Mucosa of stomach (tissue), 1 donor: ENCODE measurements around the gene LTBP1.

ENCODE experiments used
- H3K27me3 ChIP-seq: one replicate; pipeline ENCODE4 v1.7.0; 2013; ENCODE audit warnings: mild to moderate bottlenecking, low read length; ENCODE audit not compliant: control insufficient read depth, insufficient read depth
- H3K36me3 ChIP-seq: one replicate; pipeline ENCODE4 v1.7.0; 2013; ENCODE audit warnings: low read length; ENCODE audit not compliant: control insufficient read depth, insufficient read depth
- H3K4me1 ChIP-seq: one replicate; pipeline ENCODE4 v1.7.0; 2013; ENCODE audit warnings: mild to moderate bottlenecking, low read length; ENCODE audit not compliant: control insufficient read depth, insufficient read depth
- H3K4me3 ChIP-seq: one replicate; pipeline ENCODE4 v1.7.0; 2013; ENCODE audit warnings: low read length
- H3K9ac ChIP-seq: one replicate; pipeline ENCODE4 v1.7.0; 2013; ENCODE audit warnings: mild to moderate bottlenecking, low read length, moderate library complexity
- H3K9me3 ChIP-seq: one replicate; pipeline ENCODE4 v1.7.0; 2013; ENCODE audit warnings: mild to moderate bottlenecking, low read length, moderate library complexity; ENCODE audit not compliant: control insufficient read depth
- donor health status: Pancreatic carcinoma.

Gene LTBP1

DNA sequence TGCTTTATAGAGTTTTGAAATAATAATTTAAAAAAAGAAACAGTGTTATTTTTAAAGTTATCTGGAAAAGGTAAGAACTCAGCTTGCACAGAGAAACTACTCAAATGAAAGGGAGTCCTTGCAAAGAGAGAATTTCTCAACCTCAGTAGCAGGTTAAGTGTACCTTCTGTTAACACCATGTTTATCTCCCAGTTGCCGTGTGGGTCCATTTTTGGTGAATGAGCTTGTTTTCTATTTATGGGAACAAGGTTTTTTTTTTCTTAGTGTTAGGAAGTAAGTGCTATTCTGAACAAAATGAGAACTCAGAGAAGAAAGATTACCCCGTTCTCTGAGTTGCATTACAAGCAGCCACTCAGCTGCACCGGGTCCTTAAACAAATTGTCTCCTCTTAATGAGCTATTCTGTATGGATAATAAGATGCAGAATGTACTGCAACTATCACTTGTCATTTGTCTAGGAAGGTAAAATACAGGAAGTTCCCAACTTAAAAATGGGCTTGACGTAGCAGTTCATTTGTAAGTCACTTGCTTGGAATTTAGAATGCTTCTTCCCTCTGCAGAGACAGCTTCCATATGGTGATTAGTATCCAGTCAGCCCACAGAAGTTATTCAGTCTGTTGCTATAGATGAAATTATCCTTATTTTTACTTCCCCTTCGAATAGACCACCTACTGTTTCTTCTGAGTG, 74.9 kb downstream of the LTBP1 start:
- H3K27me3 ChIP-seq, result no peaks in the 10 kb centered on the region
- H3K9ac ChIP-seq, result no peak overlapping the region
- H3K9me3 ChIP-seq, result no peaks in the 10 kb centered on the region
- no peak overlapping the region for H3K4me3 ChIP-seq
- H3K36me3 ChIP-seq, result no peaks in the 10 kb centered on the region
- peaks cover 7% of the 10 kb centered on the region for H3K4me1 ChIP-seq

DNA sequence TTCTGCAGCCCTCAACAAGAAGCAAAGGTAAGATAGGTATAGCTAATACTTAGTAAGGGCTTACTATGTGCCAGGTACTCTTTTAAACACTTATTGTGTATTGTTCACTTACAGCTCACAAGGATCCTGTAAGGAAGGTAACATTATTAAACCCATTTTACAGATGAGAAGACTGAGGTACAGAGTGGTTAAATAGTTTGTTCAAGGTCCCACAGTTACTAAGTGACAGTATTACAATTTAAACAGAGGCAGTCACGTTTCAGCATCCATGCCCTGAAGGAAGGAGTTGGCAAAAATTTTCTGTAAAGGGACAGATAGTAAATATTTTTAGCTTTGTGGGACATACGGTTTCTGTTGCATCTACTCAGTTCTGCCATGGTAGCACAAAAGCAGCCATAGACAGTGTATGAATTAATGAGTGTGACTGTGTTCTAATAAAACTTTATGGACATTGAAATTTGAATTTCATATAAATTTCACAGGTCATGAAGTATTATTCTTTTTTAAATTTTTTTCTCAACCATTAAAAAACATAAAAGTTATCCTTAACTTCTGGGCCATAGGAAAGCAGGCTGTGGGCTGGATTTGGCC, 75.7 kb downstream of the LTBP1 start:
- Histone ChIP-seq H3K4me1 (peaks cover 7% of the 10 kb centered on the region), H3K4me3 (no peak overlapping the region), H3K9ac (no peak overlapping the region), H3K36me3 (no peaks in the 10 kb centered on the region), H3K27me3 (no peaks in the 10 kb centered on the region), H3K9me3 (no peaks in the 10 kb centered on the region)

DNA sequence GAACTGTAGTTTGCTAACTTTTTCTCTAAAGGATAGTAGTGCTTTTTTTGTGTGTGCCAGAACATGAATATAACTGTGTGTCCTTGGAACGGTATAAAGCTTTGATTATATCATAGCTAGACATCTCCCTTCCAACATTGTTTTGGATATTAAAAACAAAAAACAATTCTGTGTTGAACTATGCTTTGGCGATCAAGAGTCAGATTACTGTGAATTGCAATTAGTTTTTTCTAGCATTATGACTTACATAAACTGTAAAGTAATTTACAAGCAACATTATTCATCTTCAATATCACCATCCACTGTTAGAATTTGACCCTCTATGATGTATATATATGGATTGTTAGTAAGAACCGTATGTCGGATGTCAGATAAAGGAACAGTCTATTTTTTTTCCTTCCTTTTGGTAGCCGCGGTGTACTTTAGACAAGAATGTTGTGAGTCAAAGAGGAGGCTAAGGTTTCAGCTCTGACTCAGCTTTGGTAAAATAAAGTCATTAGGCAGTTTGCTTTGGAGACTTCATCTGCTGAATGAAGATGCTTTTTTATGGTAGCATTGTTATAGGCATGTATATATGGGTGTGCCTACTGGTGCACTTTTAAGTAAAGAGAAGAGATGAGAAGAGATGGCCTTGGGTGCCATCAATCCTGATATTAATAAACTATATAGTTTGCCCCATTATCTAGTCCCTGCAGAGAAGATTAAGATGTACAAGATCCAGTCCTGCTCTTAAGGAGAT, 76.4 kb downstream of the LTBP1 start:
- H3K9ac ChIP-seq, result no peak overlapping the region
- no peaks in the 10 kb centered on the region for H3K9me3 ChIP-seq
- H3K36me3 ChIP-seq, result no peaks in the 10 kb centered on the region
- H3K27me3 ChIP-seq, result no peaks in the 10 kb centered on the region
- H3K4me1 ChIP-seq, result peaks cover 7% of the 10 kb centered on the region
- no peak overlapping the region for H3K4me3 ChIP-seq

DNA sequence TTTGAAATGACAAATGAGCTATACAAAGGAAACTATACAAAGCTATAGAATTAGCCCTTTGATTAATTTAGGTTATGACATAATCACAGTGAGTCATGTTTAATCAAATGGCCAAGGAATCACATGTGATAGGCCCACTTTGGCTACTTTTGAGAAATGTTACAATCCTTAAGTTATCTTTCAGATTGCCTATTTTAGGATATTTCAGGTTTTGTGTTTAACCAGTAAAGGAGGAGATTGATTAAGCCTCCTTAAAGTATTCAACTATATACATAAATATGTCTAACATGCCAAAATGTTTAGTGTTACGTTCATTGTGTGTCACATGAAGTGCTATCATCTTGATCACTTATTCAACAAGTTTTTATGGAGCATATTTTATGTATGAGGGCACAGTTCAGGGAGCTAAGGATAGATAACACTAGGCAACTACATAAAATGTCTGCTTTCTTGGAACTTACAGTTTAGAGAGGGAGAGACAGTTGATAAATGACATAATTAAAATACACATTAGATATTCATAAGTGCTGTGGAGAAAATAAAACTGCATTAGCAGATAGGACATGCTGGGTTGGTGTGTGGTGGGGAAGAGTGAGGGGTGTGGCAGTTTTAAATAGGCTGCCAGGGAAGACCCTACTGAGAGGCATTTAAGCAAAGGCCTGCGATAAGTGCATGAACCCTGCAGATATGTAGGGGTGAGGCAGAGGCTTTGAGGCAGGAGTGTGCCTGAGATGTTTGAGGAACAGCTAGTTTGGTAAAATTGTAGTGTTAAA, 77.2 kb downstream of the LTBP1 start:
- Histone ChIP-seq H3K27me3 (no peaks in the 10 kb centered on the region), H3K9ac (no peak overlapping the region), H3K4me1 (peaks cover 7% of the 10 kb centered on the region), H3K36me3 (no peaks in the 10 kb centered on the region), H3K9me3 (no peaks in the 10 kb centered on the region), H3K4me3 (no peak overlapping the region)

DNA sequence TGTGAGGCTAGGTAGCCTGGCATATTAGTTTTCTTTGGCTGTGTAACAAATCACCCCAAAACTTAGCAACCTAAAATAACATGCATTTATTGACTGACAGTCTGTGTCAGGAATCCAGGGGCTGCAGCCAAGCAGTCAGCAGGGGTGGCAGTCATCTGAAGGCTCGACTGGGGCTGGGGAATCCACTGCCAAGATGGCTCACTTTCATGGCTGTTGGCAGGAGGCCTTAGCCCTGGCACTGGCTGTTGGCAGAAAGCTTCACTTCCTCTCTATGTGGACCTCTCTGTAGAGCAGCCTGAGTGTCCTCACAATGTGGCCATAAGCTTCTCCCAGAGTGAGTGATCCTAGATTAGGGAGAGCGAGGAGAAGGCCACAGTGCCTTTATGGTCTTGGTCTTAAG, 78.0 kb downstream of the LTBP1 start:
- Histone ChIP-seq H3K9me3 (no peaks in the 10 kb centered on the region), H3K36me3 (no peaks in the 10 kb centered on the region), H3K4me1 (peaks cover 7% of the 10 kb centered on the region), H3K27me3 (no peaks in the 10 kb centered on the region), H3K9ac (no peak overlapping the region), H3K4me3 (no peak overlapping the region)

DNA sequence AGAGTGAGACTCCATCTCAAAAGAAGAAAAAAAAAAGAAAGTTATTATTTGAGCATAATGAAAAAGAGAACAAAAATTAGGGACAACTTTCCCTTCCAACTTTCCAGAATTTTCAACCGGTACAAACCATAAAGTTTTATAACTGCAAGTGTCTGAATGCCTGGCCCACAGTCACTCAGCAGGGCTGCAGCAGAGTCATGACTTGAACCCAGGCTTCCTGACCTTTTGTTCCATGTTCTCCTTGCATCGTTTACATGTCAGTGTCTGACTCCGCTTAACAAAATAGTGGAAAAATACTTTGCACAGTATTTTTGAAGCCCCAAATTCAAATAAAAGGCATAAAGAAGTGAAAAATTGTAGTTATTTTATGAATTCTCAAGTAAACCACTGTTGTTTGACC, 82.7 kb downstream of the LTBP1 start:
- Histone ChIP-seq H3K9ac (no peak overlapping the region), H3K36me3 (no peaks in the 10 kb centered on the region), H3K27me3 (no peaks in the 10 kb centered on the region), H3K4me1 (no peaks in the 10 kb centered on the region), H3K4me3 (no peak overlapping the region), H3K9me3 (no peaks in the 10 kb centered on the region)

DNA sequence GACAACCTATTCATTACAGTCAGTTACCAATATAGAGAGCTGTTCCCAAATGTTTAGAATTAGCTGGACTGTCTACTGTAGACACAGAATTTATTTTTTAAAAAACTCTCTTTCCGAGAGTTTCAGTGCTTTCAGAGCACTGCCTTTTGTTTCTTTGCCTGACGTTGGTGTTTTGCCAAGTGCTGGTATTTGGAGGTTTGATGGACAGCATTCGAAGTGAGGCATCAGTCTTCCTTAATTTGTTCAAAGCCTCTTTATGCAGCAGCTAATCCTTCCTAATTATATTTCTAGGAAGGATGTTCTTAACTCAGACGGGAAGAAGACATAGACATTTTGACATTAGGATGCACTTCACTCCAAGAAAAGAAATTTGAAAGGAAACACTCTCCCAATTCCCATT, 83.2 kb downstream of the LTBP1 start:
- Histone ChIP-seq H3K36me3 (no peaks in the 10 kb centered on the region), H3K9ac (no peak overlapping the region), H3K4me3 (no peak overlapping the region), H3K9me3 (no peaks in the 10 kb centered on the region), H3K27me3 (no peaks in the 10 kb centered on the region), H3K4me1 (no peaks in the 10 kb centered on the region)

DNA sequence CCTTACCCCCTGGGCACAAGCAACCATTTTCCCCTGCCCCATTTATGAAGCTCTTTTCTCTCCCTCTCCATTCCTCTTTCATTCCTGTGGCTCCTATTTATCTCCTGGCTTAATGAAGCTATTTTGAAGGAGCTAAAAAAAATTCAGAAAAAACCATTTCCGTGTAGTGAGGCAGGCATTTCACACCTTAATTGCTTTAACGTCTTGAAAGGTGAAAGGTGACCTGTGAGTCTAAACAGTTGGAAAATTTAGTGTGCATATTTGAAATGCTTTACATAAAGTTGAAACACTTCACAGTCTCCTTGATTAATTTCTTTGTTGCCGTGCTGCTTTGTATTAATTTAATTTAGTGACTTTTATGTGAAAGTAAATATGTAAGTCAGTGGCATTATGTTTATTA, 83.6 kb downstream of the LTBP1 start:
- Histone ChIP-seq H3K4me3 (no peak overlapping the region), H3K4me1 (no peaks in the 10 kb centered on the region), H3K9ac (no peak overlapping the region), H3K36me3 (no peaks in the 10 kb centered on the region), H3K27me3 (no peaks in the 10 kb centered on the region), H3K9me3 (no peaks in the 10 kb centered on the region)

DNA sequence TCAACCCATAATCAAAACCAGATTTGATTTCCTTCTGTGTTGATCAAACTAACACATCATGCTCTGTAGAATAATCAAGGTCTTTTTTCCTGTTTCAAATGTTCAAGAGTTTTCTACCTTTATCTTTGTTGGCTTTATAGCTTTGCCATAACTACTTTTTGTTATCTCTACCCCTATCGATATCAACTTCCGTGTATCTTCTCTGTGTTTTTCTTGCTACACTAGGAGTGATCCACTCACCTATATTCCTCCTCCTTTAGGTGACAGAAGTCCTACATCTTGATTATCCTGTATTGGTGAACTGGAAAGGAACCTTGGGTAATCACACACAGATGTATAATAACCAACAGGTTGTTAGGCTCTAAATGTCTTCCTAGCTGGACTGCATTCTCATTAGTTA, 85.5 kb downstream of the LTBP1 start:
- H3K9me3 ChIP-seq, result no peaks in the 10 kb centered on the region
- no peak overlapping the region for H3K4me3 ChIP-seq
- H3K36me3 ChIP-seq, result no peaks in the 10 kb centered on the region
- no peaks in the 10 kb centered on the region for H3K27me3 ChIP-seq
- no peak overlapping the region for H3K9ac ChIP-seq
- no peaks in the 10 kb centered on the region for H3K4me1 ChIP-seq

DNA sequence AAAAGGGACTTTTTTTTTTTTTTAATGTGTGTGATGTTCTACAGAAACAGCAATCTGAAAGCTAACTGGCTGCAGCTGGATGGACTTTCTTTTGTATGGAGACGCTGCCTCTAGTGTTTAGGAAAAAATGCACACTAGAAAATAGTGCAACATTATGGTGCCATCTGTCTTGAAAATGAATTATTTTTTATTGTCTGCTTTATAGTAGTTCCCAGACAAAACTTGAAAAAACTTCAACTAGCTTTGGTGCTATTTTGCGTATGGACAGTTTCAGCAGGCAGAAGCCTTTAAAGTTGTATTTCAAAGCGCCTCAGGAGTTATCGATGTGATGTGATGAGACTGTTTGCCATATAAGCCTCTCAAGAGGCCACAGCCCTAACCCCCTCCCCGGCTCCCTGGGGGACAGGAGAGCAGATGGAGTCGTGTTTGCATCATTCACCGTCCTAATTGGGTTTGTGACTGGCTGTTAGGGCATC, 86.9 kb downstream of the LTBP1 start:
- no peaks in the 10 kb centered on the region for H3K9me3 ChIP-seq

DNA sequence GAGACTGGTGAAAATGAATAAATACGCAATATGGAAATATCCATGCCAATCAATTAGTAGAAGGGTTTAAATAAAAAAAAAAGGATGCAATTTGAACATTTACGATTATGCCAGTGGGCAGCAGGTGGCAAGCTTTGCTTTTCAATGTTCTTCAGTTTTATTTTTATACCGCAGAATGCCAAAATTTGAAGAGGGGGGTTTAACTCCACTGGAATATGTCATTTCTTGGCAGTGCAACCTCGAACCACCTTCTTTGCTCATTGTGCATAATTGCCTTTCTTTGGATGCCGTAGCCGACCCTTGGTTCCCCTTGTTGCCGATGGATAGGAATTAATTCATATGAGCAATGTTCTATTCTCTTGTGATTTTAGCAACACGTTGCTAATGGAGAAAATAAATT, 88.0 kb downstream of the LTBP1 start:
- H3K9ac ChIP-seq, result no peak overlapping the region
- H3K36me3 ChIP-seq, result no peaks in the 10 kb centered on the region
- H3K9me3 ChIP-seq, result no peaks in the 10 kb centered on the region
- no peak overlapping the region for H3K4me3 ChIP-seq
- H3K4me1 ChIP-seq, result no peaks in the 10 kb centered on the region
- no peaks in the 10 kb centered on the region for H3K27me3 ChIP-seq

More for the DNA sequence above, 86.9 kb downstream of the LTBP1 start:
- Histone ChIP-seq H3K36me3 (no peaks in the 10 kb centered on the region), H3K4me1 (no peaks in the 10 kb centered on the region), H3K27me3 (no peaks in the 10 kb centered on the region), H3K9ac (no peak overlapping the region), H3K4me3 (no peak overlapping the region)

DNA sequence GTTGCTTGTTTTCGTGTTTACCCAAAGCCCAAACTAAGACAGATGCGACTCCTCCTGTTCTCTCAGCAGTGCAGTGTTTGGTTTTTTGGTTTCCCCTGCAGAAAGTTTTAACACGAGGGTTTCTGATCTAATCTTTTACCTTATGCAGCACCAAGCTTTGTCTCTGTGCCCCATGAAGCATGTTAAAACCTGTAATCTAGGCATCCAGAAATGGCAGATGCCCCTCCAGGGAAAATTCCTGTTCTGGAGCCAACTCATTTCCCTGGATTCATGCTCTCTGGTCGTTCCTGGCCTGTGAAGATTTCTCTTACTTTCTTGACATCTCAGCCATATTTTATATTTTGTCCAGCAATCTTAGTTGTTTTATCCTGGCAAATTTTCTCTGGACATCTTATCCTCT, 91.5 kb downstream of the LTBP1 start:
- Histone ChIP-seq H3K36me3 (no peaks in the 10 kb centered on the region), H3K4me3 (no peak overlapping the region), H3K4me1 (no peaks in the 10 kb centered on the region), H3K9me3 (no peaks in the 10 kb centered on the region), H3K9ac (no peak overlapping the region), H3K27me3 (no peaks in the 10 kb centered on the region)
